ENCODE results near the gene EPHA4.

EPHA4 gene

GRCh38 chr2:221392228-221392881 is 179.7 kb downstream of the EPHA4 start:
- DNase-seq (ENCODE audit: low read depth), result no peak

- no peak for DNase-seq (ENCODE audit: low read depth)
Measured at GRCh38 chr2:221390878-221391277, 181.2 kb downstream of the EPHA4 start.

- DNase-seq (ENCODE audit: low read depth), result no peak
Measured at GRCh38 chr2:221389904-221390303, 182.2 kb downstream of the EPHA4 start.

- DNase-seq (ENCODE audit: low read depth), result no peak
Measured at GRCh38 chr2:221389421-221389820, 182.7 kb downstream of the EPHA4 start.

GRCh38 chr2:221388891-221389290 is 183.2 kb downstream of the EPHA4 start:
- no peak for DNase-seq (ENCODE audit: low read depth)

- no peak for DNase-seq (ENCODE audit: low read depth)
Measured at GRCh38 chr2:221385716-221386115, 186.4 kb downstream of the EPHA4 start.

GRCh38 chr2:221381928-221382488 is 190.1 kb downstream of the EPHA4 start:
- no peak for DNase-seq (ENCODE audit: low read depth)

GRCh38 chr2:221380686-221381085 is 191.4 kb downstream of the EPHA4 start:
- DNase-seq (ENCODE audit: low read depth), result no peak

GRCh38 chr2:221380062-221380461 is 192.0 kb downstream of the EPHA4 start:
- DNase-seq (ENCODE audit: low read depth), result no peak

GRCh38 chr2:221377597-221377996 is 194.5 kb downstream of the EPHA4 start:
- DNase-seq (ENCODE audit: low read depth), result no peak

- no peak for DNase-seq (ENCODE audit: low read depth)
Measured at GRCh38 chr2:221377066-221377465, 195.0 kb downstream of the EPHA4 start.

GRCh38 chr2:221374234-221374633 is 197.9 kb downstream of the EPHA4 start:
- DNase-seq (ENCODE audit: low read depth), result no peak

GRCh38 chr2:221372907-221373306 is 199.2 kb downstream of the EPHA4 start:
- DNase-seq (ENCODE audit: low read depth), result no peak

GRCh38 chr2:221372159-221372884 is 199.8 kb downstream of the EPHA4 start:
- no peak for DNase-seq (ENCODE audit: low read depth)

- DNase-seq (ENCODE audit: low read depth), result no peak
Measured at GRCh38 chr2:221371347-221371746, 200.8 kb downstream of the EPHA4 start.

GRCh38 chr2:221370857-221371211 is 201.3 kb downstream of the EPHA4 start:
- no peak for DNase-seq (ENCODE audit: low read depth)

GRCh38 chr2:221370076-221370856 is 201.8 kb downstream of the EPHA4 start:
- DNase-seq (ENCODE audit: low read depth), result no peak
